HuH-7.5 (cell line): ENCODE data around the gene PKD1.
A peak's percentile ranks its signal among the peaks of the same experiment; 100 is the strongest.
"Not testable (repeated sequence)": the region's sequence is repeated elsewhere in the genome, so short reads cannot be mapped to it uniquely, and the experiment has no call there.

ENCODE experiments used
- DNase-seq: peaks from one replicate; pipeline ENCODE4 v3.0.0; 2011; ENCODE audit warnings: low spot score

The PKD1 gene

DNA sequence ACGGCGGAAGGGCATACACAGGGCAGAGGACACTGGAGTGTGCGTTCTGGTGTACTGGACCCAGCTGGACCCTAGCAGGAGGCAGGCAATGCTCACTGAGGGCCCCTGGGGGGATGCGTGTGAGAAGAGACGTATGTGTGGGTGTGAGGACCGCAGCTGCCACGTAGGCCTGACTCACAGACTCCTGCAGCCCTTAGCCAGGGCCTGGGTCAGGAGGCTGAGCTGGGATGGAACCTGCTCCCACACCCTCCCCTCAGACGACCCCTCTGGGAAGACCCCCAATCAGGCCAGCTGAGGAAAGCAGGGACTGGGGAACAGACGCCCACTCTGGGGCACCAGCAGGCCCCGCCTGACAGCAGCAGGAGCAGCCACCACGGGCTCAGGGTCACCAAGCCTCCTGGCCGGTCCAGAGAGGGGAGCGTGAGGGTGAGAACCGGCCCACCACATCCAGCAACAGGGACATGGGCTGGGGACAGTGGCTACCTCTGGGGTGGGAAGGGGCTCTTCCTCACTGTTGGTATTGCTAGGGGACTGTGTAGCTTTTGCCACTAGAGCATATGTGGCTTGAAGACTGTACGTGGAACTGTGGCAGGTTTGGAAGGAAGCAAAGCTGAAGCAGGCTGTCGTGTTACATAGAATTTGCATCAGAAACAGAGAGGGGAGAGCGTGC, 28.4 kb downstream of the PKD1 start:
- not testable (repeated sequence) for DNase-seq

DNA sequence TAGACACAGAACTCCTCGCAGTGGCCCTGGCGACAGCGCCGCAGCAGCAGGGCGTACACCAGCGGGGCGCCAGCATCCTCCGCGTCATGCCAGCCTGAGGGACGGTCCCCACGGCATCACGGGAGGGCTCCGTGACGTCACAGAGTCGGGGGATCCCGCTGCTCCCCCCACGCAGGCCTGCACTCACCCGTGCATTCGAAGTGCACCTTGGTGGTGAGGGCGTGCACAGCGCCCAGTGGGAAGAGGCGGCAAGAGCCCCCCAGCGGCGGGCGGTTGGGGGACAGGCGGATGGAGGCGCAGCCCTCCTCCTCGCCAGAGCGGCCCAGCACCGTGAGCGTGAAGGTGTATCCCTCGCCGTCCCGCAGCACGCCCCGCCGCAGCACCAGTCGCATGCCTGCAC, 29.5 kb downstream of the PKD1 start:
- DNase-seq: not testable (repeated sequence)

DNA sequence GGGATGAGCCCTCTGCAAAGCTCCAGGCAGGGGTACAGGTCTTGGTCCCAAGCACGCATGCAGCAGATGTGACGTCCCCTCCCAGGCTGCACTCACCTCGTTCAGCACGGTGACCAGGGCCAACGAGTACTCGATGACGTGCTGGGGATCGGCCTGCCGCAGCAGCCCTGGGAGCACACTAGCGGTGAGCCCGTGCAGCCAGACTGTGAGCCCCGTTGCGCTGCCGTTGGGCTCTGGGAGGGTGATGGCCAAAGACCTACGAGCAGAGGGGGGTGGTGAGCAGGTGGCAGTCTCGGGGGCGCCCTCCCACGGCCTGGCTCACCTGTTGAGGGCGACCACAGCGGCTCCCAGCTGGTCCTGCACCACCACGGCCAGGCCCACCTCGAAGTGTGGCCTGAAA, 29.9 kb downstream of the PKD1 start:
- DNase-seq: peak; percentile 18

DNA sequence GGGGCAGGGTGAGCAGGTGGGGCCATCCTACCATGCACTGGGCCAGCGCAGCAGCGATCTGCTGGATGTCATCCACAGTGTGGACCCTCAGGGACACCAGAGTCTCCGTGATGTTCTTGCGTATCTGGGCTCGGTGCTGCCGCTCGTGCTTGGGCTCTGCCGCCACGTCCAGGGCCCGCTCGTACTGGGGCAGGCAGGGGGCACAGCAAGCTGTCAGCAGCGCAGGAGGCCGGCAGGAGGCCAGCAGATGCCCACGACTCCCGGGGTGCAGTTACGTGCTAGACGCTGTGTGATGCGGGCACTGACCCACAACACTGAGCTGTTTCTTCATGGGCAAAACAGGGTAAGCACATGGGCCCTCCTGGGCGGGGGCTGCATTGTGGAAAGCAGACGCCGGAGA, 30.4 kb downstream of the PKD1 start:
- not testable (repeated sequence) for DNase-seq

DNA sequence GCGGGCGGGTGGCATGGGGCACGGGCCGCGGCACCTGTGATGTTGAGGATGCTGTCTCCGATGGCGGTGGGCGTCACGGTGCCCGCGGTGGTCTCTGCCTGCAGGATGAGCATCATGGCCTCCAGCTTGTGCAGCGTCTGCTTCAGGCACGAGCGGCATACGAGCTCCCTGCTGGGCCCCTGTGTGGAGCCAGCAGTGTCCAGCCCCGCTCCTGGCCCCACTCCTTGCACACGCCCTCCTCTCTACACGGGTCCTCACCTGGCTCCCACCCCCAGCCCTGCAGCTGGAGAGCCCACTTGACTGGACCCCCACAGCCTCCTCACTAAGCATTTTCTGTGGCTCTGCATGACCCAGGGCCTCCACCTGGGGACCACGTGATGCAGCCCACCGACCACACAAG, 31.2 kb downstream of the PKD1 start:
- not testable (repeated sequence) for DNase-seq

DNA sequence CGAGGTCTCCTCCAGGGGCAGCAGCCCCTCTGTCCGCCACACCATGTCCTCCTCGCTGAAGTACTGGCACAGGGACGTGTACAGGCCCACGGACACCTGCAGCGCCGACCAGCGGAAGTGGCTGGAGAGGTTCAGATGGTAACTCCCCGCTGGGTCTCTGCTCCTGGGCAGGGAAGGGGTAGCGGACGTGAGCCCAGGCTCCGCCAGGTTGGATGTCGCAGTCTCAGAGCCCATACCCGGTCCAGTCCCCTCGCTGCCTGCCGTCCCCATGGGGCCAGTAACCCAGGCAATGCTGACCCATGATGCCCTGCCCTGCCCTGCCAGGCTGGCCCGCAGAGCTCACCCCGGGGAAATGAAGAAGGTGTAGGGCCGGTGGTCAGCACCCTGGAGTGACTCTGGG, 33.2 kb downstream of the PKD1 start:
- DNase-seq: no peak

DNA sequence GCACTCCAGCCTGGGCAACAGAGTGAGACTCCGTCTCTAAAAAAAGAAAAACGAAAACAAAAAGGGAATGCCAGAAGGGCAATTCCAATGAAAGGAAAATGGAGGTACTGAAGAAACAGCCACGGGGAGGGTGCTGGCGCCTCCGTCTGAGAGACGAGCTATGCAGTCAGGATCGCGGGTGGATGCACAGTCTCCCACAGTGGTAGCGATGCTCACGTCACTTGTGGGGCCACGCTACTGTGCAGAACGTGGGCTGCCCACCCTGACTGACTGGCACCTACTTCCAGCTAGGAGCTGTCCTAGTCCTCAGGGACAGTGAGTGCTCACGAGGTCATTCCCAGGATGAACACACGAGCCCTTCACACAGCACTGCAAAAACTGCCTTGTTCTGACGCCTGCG, 34.1 kb downstream of the PKD1 start:
- DNase-seq: not testable (repeated sequence)

DNA sequence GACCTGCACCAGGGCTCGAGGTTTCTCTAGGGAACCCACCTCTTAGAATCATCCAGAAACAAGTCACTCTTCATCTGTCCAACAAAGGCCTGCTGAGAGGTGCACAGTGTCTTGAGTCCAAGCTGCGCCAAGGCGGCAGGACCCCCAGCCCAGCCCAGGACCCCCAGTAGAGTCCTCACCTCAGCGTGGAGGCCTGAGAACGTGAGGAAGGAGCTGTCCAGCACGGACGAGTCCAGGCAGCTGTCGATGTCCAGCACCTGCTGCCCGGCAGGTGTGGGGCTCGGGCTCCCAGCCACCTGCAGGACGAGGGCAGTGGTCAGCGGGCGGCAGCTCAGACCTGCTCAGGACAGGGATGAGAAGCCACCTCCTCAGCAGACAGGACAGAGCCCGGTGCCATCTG, 38.0 kb downstream of the PKD1 start:
- not testable (repeated sequence) for DNase-seq

DNA sequence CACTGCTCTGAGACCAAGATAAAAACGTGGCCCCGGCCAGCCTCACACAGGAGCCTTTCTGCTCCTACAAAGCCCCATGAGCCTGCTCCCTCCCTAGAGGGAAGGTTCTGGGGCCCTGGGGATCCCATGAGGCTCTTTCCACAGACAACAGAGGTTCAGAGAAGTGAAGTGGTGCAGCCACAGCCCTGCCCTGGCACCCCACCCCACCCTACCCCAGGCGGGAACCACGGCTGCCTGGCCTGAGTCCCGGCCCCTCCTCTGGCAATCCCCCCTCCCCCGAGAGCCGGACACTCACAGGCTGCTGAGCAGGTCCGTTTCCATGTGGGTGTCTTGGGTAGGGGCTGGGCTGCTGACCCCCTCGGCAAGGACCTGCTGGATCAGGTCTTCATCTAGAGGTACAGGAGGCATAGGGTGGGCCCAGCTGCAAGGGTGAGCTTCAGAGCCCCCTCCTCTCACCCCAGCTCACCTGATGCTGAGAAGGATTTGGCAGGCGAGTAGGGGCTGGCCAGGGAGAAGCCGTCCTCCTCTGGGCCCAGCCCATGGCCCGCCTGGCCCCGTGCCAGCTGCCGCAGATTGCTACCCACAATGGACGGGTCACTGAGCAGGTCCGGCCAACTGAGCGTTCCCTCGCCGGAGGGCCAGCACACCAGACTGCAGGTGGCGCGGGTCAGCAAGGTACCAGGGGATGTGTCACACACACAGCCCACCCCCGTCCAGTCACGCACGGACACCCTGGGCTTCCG, 38.7 kb downstream of the PKD1 start:
- DNase-seq: no peak

DNA sequence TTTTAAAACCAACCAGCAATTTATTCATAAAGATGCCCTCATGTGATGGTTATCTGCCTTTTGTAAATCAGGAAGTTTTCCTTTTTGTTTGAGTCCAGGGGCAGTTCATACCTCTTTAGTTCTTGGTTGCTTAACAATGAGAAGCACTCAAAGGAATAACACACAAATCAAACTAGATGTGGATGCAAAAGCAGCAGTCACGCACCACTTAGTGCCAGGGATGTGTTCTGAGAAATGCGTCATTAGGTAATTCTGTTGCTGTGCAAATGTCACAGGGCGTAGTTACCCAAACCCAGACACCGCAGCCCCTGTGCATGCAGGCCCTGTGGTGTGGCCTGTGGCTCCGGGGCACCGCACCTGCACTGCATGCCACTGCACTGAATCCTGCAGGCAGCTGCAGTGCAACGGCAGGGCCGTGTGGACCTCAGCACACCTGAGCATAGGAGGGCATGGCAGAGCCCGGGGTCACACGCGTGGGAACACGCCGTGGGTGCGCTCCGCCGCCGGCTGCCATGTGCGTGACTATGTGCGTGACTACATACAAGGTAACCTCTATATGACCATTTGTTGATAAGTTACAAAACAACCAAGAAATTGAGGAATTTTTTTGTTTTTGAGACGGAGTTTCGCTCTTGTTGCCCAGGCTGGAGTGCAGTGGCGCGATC, 39.6 kb downstream of the PKD1 start:
- DNase-seq: no peak

DNA sequence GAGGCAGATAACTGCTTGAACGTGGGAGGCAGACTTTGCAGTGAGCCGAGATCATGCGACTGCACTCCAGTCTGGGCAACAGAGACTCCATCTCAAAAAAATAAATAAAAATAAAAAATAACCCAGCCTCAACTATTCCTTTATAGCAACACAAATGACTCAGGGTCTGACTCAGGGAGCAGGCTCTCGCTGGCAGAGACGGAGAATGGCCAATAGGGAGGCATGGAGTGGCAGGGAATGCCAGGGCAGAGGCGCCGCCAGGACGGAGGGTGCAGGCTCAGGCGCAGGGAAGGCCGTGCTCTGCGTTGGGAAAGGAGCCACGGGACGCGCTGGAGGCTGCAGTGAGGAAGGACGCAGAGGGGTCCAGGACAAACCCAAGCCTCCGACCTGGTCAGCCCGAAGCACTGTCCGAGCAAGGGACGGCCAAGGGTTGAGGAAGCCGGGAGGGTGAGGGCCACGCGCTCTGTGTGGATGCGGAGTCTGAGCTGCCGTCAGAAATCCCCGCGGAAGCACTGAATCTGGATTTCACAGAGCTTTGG, 40.3 kb downstream of the PKD1 start:
- DNase-seq: no peak

DNA sequence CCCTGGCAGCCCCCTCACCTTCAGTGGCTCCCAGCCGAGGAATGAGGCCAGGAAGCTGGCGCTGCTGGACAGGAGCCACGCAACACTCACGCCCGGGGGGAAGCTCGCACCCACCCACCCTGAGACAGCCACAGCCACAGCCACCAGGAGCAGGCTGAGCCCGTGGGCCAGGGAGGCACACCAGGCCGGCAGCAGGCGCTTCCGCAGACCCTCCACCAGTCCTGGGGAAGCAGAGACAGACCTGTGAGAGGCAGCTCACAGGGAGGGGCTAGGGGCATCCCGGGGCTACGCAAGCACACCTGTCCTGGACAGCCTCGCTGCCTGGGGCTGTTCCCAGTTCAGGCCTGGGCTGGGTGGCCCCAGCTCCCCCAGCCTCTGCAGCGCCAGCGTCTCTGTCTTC, 41.9 kb downstream of the PKD1 start:
- DNase-seq: no peak

DNA sequence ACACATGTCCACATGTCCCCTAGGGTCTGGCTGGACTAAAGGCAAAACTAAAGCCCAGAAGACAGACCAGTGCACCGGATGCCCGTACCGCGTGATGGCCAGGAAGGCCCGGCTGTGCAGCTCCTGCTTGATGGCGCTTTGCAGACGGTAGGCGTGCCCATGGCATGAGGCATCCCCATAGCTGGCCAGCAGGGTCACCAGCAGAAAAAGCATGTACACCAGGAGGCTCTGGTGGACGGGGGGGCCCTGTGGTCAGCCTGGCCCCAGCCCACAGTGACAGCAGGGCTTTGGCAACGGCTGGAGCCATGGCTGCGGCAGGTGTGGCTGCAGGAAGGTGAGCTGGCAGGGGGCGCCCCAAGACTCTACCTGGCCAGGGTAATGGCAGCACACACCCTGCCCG, 42.8 kb downstream of the PKD1 start:
- DNase-seq: no peak

DNA sequence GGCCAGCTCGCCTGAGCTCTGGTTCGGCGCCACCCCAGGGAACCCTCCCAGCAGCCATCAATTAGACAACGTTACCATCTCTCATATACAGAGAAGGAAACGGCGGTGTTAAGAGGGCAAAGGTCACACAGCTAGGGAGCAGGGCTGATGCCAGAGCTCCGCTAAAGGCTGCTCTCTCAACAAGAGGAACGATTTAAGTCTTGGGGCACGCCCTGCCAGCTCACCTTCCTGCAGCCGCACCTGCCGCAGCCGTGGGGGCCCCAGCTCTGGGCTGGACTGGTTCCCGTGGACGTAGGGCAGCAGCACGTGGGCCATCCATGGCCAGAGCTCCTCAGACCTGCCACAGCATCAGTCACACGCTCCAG, 43.5 kb downstream of the PKD1 start:
- no peak for DNase-seq

DNA sequence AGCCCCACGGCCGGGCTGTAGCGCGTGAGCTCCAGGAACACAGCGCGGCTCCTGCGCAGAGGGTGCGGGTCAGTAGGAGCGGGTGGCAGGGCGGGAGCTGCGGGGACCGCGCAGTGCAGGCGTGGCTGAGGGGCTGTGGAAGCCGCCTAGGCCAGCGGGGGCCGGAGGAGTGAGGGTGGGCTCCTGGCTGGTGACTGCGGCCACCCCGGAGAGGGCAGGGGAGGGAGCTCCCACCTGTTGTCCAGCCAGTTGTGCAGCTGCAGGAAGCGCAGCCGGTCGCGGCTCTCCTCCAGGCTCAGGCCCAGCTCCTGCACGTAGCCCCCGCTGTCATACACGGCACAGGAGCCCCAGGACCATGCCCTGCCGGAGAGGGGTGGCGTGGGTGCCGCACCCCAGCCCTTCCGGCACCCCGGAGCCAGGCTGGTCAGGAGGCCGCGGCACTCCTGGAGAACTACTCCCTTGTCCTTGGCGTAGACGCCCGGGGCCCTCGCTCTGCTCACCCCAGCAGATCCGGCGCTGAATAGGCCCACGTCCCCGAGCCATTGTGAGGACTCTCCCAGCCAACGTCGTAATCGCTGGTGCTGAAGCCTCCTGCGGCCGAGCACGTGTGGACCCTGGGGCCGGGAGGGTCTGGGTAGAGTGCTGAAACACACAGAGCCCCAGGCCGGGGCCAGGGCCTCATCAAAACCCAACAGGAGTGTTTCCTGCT, 44.0 kb downstream of the PKD1 start:
- DNase-seq: no peak

DNA sequence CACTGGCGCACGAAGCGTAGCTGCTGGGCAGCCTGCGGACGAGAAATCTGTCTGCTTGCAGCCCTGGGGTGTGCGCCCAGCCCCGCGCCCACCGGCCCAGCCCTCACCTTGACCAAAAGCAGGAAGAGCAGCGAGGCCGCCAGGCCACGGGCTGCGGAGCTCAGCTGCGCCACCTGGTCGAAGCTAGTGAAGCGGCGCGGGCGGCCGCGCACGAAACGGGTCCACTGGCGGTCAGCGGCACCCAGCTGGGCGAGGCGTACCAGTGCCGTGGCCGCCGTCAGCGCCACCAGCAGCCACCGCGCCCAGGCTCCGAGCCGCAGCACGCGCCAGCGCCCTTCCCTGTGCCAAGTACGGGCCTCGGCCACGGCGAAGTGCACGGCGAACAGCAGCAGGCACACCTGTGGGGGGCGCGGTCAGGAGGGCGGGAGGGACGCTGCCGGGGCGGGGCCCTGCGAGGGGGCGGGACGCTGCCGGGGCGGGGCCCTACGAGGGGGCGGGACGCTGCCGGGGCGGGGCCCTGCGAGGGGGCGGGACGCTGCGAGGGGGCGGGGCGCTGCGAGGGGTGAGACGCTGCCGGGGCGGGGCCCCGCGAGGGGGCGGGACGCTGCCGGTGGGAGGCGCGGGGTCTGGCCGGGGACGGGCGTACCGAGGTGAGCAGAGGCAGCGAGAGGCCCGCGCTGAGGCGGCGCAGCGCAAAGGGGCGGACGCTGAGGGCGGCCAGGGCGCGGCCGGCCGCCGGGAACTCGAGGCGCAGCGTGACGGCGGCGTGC, 44.7 kb downstream of the PKD1 start:
- DNase-seq: no peak

DNA sequence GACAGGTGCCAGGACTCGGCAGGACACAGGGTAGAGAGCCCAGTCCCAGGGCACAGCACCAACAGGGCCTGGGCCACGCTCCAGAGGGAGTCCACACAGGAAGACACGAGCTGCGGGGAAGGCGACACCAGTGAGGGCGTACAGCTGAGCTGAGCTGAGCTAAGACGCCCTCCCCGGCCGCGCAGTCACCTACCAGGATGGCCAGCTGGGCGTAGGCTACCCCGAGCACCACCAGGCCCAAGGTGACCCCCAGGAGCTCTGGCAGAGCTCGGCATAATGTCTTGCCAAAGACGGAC, 45.3 kb downstream of the PKD1 start:
- no peak for DNase-seq

DNA sequence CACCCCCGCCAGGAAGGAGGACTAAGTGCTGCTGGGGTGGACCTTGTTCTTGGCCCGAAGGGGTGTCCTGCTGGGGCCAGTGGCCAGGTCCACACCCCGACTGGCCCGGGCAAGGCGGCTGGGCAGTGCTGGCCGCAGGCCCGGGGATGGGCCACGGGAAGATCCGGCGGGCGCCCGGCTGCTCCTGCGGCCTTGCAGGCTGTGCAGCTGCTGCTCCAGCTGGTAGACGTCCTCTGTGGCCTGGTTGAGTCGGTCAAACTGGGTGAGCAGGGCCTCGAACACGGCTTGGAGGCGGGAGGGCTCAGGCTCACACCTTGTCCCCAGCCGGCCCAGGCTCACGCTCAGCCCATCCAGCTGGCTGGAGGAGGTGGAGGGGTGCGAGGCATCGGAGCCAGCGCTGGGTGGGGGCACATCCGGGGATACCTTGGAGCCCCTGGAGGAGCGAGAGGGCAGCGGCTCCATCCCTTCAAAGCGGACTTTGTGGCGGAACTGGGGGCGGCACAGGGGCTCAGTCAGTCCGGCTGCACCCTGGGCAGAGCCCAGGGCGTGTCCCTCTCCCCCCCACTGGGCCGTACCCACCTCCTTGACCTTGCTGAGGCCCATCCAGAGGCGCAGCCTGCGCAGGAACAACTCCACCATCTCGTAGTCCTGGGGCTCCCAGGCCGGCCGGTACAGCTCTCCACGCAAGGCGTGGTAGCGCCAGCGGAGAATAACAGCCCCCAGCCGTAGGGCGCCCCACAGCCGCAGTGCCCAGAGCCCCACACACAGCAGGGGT, 45.8 kb downstream of the PKD1 start:
- no peak for DNase-seq

DNA sequence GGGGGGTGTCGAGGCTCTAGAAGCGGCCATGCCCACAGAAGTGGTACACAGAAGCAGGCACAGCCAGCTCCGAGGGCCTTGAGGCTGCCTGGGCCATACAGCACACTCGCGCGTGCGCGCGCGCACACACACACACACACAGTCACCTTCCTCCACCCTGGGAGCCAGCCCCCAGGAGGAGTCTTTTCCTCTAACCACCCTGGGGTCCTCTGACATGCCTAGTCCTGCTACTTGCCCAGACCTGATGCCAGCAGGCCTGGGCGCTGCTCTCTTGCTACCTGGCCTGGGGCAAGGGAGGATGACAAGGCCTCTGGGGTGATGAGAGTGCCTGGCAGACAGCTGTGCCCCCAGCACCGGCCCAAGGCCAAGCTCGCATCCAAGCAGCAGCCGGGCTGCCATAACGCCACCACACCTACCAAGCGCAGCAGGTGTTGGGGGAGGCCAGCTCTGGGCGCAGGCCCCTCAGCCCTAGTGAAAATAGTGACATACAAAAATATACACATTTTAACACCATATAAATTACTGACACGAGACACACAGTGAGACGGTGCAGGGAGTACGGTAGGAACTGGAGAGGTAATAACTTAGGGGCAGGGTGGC, 46.8 kb downstream of the PKD1 start:
- no peak for DNase-seq

DNA sequence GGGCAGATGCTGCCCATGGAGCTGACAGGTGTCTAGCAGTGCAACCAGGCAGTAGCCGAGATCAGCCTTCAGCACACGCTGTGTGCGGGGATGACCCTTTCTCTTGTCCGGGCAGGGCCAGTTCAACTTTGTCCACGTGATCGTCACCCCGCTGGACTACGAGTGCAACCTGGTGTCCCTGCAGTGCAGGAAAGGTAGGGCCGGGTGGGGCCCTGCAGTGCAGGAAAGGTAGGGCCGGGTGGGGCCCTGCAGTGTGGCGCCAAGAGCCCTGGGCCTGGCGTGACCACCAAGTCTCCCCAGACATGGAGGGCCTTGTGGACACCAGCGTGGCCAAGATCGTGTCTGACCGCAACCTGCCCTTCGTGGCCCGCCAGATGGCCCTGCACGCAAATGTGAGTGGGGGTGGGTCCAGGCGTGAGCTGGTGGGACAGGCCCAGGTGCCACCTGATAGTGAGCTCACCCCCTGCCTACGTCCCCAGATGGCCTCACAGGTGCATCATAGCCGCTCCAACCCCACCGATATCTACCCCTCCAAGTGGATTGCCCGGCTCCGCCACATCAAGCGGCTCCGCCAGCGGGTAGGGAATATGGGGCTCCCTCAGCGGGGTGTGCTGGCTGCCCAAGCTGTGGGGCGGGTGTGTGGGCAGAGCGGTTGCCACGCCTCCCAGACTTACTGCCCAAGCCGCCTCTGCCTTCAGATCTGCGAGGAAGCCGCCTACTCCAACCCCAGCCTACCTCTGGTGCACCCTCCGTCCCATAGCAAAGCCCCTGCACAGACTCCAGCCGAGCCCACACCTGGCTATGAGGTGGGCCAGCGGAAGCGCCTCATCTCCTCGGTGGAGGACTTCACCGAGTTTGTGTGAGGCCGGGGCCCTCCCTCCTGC, 47.7 kb downstream of the PKD1 start:
- DNase-seq: no peak
